GM23338 (cell line): ENCODE measurements around the gene C1orf56. TPM values are rescaled to one million over a fixed set of nuclear protein-coding genes. Genes with fewer than 3 reads are reported as not detected.
A peak's percentile ranks its signal among the peaks of the same experiment; 100 is the strongest.

Source experiments
- ATAC-seq: fragments of 200-7000 bp; cut with Tn5 transposase; 3 replicates; pipeline ENCODE4 v1.9.1; 2020
- DNase-seq: peaks from one replicate; pipeline ENCODE4 v3.0.0-alpha.2; 2015; ENCODE audit warnings: low spot score
- H2AFZ ChIP-seq: fragments of 200-600 bp; sonication (generic); 2 replicates; pipeline ENCODE4 v1.8.0; 2016; ENCODE audit warnings: antibody characterized with exemption, mild to moderate bottlenecking, moderate library complexity
- H3F3A ChIP-seq: fragments of 200-600 bp; sonication (generic); replicated peaks from 2 replicates; pipeline ENCODE4 v1.8.0; 2017; ENCODE audit warnings: antibody characterized with exemption, mixed run types, low read depth
- H3K27ac ChIP-seq: fragments of 200-600 bp; sonication (generic); 2 replicates; pipeline ENCODE4 v1.6.1; 2016; ENCODE audit warnings: low read depth
- H3K27me3 ChIP-seq: fragments of 200-600 bp; sonication (generic); 2 replicates; pipeline ENCODE4 v1.8.0; 2016; ENCODE audit warnings: mild to moderate bottlenecking, mixed run types, moderate library complexity; ENCODE audit not compliant: insufficient read depth
- H3K36me3 ChIP-seq: fragments of 200-600 bp; sonication (generic); 2 replicates; pipeline ENCODE4 v1.8.0; 2016; ENCODE audit warnings: mild to moderate bottlenecking; ENCODE audit not compliant: insufficient read depth
- H3K4me1 ChIP-seq: fragments of 200-600 bp; sonication (generic); 2 replicates; pipeline ENCODE4 v1.8.0; 2016; ENCODE audit warnings: mild to moderate bottlenecking, moderate library complexity; ENCODE audit not compliant: insufficient read depth
- H3K4me2 ChIP-seq: fragments of 200-600 bp; sonication (generic); 2 replicates; pipeline ENCODE4 v1.7.1; 2017; ENCODE audit warnings: mixed run types
- H3K4me3 ChIP-seq: fragments of 200-600 bp; sonication (generic); 2 replicates; pipeline ENCODE4 v1.6.1; 2016; ENCODE audit warnings: mixed run types
- H3K79me2 ChIP-seq: fragments of 200-600 bp; sonication (generic); replicated peaks from 2 replicates; pipeline ENCODE4 v1.8.0; 2017; ENCODE audit warnings: mild to moderate bottlenecking; ENCODE audit not compliant: insufficient read depth
- H3K9me2 ChIP-seq: fragments of 200-600 bp; sonication (generic); 2 replicates; pipeline ENCODE4 v1.8.0; 2017; ENCODE audit not compliant: insufficient read depth
- H4K20me1 ChIP-seq: fragments of 200-600 bp; sonication (generic); replicated peaks from 2 replicates; pipeline ENCODE4 v1.8.0; 2017; ENCODE audit warnings: mild to moderate bottlenecking; ENCODE audit not compliant: insufficient read depth
- H3K27ac Mint-ChIP-seq: 2 replicates; pipeline ENCODE4 v1.8.0; 2020; ENCODE audit warnings: inconsistent platforms, mild to moderate bottlenecking, moderate library complexity, mixed read lengths
- H3K27me3 Mint-ChIP-seq: 3 replicates; pipeline ENCODE4 v1.8.0; 2022; ENCODE audit warnings: low read depth, mild to moderate bottlenecking, moderate library complexity, mixed read lengths, inconsistent platforms; ENCODE audit not compliant: insufficient read depth, poor library complexity
- H3K36me3 Mint-ChIP-seq: 3 replicates; pipeline ENCODE4 v1.8.0; 2021; ENCODE audit warnings: low read depth, mild to moderate bottlenecking, inconsistent platforms, moderate library complexity, mixed read lengths
- H3K4me1 Mint-ChIP-seq: 3 replicates; pipeline ENCODE4 v1.8.0; 2020; ENCODE audit warnings: mild to moderate bottlenecking, inconsistent platforms, mixed read lengths
- H3K4me3 Mint-ChIP-seq: 3 replicates; pipeline ENCODE4 v1.8.0; 2021; ENCODE audit warnings: moderate library complexity, mild to moderate bottlenecking, inconsistent platforms, mixed read lengths
- H3K9me3 Mint-ChIP-seq: 3 replicates; pipeline ENCODE4 v1.8.0; 2020; ENCODE audit warnings: moderate library complexity, mild to moderate bottlenecking, inconsistent platforms, mixed read lengths
- CREB1 ChIP-seq: fragments of 250-450 bp; sonication (Bioruptor Pico); IDR thresholded peaks from 2 replicates; pipeline ENCODE4 v1.5.0; 2020; ENCODE audit warnings: low read depth, mild to moderate bottlenecking, moderate library complexity
- EZH2 ChIP-seq: fragments of 200-600 bp; sonication (generic); IDR thresholded peaks from one replicate; pipeline ENCODE4 v1.8.0; 2017; ENCODE audit warnings: antibody characterized with exemption, mild to moderate bottlenecking, low read depth; ENCODE audit not compliant: unreplicated experiment
- EZH2phosphoT487 ChIP-seq: fragments of 200-600 bp; sonication (generic); IDR thresholded peaks from one replicate; pipeline ENCODE4 v1.8.1; 2018; ENCODE audit warnings: antibody characterized with exemption; ENCODE audit not compliant: unreplicated experiment
- JUNB ChIP-seq: IDR thresholded peaks from one replicate; pipeline ENCODE4 v1.6.1; 2016; ENCODE audit warnings: antibody characterized with exemption; ENCODE audit not compliant: unreplicated experiment
- NANOG ChIP-seq: IDR thresholded peaks from 2 replicates; pipeline ENCODE4 v1.6.1; 2016; ENCODE audit warnings: antibody characterized with exemption, borderline replicate concordance
- POLR2AphosphoS5 ChIP-seq: IDR thresholded peaks from 2 replicates; pipeline ENCODE4 v1.6.1; 2016; ENCODE audit warnings: antibody characterized with exemption, low read depth
- STAT1 ChIP-seq: IDR thresholded peaks from one replicate; pipeline ENCODE4 v1.6.1; 2016; ENCODE audit warnings: antibody characterized with exemption; ENCODE audit not compliant: unreplicated experiment
- ZNF114 ChIP-seq: fragments of 250-450 bp; sonication (Bioruptor Pico); IDR thresholded peaks from 2 replicates; pipeline ENCODE4 v1.5.0; 2020; ENCODE audit warnings: mild to moderate bottlenecking, moderate library complexity
- ZNF331 ChIP-seq: fragments of 250-450 bp; sonication (Bioruptor Pico); IDR thresholded peaks from 2 replicates; pipeline ENCODE4 v1.5.0; 2020; ENCODE audit warnings: low read depth, mild to moderate bottlenecking, moderate library complexity
- polyA plus RNA-seq: library from polyadenylated mRNA; unstranded; fragments of >200 nt; fragmentation: Nextera tagmentation; extraction: Ambion mirVana; gene quantifications from 2 replicates; pipeline ENCODE4 v1.2.1, GENCODE V29; 2016
- total RNA-seq: library from RNA; depleted of rRNA; stranded (reverse); fragments of >200 nt; shearing (Covaris generic); gene quantifications from 2 replicates; pipeline ENCODE4 v1.2.3, GENCODE V29; 2014
- TF ChIP-seq, protein P1 (sequence below): fragments of 250-450 bp; sonication (Bioruptor Pico); IDR thresholded peaks from 2 replicates; pipeline ENCODE4 v1.5.0; 2020; ENCODE audit warnings: mild to moderate bottlenecking, moderate library complexity
- TF ChIP-seq, protein P2 (sequence below): IDR thresholded peaks from 2 replicates; pipeline ENCODE4 v1.6.1; 2016; ENCODE audit warnings: antibody characterized with exemption
- TF ChIP-seq, protein P3 (sequence below): IDR thresholded peaks from one replicate; pipeline ENCODE4 v1.6.1; 2018; ENCODE audit warnings: antibody characterized with exemption; ENCODE audit not compliant: unreplicated experiment
- TF ChIP-seq, protein P4 (sequence below), 2 experiments: fragments of 200-600 bp in 1 of 2; sonication (generic) in 1 of 2; conservative IDR thresholded peaks; 2 replicates each; pipeline versions ENCODE4 v1.5.1 to v1.6.1; 2016 to 2017; ENCODE audit warnings: antibody characterized with exemption in 2 of 2, low read depth in 2 of 2, mild to moderate bottlenecking in 2 of 2, moderate library complexity in 1 of 2

The C1orf56 gene
- total and polyA plus RNA-seq, 2 experiments from 2014 or later = 3.9 to 27.8 TPM

DNA sequence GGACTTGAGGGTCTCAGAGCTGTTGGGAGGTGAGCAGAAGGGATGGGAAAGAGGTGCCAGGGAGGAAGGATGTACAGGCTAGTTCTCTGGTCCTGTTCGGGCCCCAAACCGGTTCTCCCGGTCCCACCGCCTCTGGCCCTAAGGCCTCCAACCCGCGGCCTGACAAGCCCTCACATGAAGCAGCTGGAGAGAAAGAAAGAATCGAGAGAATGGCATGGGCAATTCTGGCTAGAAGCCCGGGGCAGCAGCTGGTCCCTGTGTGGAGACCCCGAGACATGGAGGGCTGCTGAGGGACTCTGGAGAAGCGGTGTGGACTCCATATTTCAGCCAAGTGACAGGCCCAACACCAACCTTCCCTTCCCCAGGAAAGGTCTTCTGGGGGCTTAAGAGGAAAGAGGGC, 11.1 kb downstream of the C1orf56 start:
- peak overlapping the region; percentile 86 for H3K27ac ChIP-seq
- peaks cover 22% of the 10 kb centered on the region for H3K36me3 ChIP-seq
- peaks cover 40% of the 10 kb centered on the region for H3K4me1 Mint-ChIP-seq
- peaks cover 26% of the 10 kb centered on the region for H3K4me1 ChIP-seq
- H2AFZ ChIP-seq = no peak overlapping the region
- TF ChIP-seq, protein P1, sequence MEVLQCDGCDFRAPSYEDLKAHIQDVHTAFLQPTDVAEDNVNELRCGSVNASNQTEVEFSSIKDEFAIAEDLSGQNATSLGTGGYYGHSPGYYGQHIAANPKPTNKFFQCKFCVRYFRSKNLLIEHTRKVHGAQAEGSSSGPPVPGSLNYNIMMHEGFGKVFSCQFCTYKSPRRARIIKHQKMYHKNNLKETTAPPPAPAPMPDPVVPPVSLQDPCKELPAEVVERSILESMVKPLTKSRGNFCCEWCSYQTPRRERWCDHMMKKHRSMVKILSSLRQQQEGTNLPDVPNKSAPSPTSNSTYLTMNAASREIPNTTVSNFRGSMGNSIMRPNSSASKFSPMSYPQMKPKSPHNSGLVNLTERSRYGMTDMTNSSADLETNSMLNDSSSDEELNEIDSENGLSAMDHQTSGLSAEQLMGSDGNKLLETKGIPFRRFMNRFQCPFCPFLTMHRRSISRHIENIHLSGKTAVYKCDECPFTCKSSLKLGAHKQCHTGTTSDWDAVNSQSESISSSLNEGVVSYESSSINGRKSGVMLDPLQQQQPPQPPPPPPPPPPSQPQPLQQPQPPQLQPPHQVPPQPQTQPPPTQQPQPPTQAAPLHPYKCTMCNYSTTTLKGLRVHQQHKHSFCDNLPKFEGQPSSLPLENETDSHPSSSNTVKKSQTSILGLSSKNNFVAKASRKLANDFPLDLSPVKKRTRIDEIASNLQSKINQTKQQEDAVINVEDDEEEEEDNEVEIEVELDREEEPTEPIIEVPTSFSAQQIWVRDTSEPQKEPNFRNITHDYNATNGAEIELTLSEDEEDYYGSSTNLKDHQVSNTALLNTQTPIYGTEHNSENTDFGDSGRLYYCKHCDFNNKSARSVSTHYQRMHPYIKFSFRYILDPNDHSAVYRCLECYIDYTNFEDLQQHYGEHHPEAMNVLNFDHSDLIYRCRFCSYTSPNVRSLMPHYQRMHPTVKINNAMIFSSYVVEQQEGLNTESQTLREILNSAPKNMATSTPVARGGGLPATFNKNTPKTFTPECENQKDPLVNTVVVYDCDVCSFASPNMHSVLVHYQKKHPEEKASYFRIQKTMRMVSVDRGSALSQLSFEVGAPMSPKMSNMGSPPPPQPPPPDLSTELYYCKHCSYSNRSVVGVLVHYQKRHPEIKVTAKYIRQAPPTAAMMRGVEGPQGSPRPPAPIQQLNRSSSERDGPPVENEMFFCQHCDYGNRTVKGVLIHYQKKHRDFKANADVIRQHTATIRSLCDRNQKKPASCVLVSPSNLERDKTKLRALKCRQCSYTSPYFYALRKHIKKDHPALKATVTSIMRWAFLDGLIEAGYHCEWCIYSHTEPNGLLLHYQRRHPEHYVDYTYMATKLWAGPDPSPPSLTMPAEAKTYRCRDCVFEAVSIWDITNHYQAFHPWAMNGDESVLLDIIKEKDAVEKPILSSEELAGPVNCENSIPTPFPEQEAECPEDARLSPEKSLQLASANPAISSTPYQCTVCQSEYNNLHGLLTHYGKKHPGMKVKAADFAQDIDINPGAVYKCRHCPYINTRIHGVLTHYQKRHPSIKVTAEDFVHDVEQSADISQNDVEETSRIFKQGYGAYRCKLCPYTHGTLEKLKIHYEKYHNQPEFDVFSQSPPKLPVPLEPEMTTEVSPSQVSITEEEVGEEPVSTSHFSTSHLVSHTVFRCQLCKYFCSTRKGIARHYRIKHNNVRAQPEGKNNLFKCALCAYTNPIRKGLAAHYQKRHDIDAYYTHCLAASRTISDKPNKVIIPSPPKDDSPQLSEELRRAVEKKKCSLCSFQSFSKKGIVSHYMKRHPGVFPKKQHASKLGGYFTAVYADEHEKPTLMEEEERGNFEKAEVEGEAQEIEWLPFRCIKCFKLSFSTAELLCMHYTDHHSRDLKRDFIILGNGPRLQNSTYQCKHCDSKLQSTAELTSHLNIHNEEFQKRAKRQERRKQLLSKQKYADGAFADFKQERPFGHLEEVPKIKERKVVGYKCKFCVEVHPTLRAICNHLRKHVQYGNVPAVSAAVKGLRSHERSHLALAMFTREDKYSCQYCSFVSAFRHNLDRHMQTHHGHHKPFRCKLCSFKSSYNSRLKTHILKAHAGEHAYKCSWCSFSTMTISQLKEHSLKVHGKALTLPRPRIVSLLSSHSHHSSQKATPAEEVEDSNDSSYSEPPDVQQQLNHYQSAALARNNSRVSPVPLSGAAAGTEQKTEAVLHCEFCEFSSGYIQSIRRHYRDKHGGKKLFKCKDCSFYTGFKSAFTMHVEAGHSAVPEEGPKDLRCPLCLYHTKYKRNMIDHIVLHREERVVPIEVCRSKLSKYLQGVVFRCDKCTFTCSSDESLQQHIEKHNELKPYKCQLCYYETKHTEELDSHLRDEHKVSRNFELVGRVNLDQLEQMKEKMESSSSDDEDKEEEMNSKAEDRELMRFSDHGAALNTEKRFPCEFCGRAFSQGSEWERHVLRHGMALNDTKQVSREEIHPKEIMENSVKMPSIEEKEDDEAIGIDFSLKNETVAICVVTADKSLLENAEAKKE (CRISPR knock-in tag) = no peak
- TF ChIP-seq EZH2 (no peak), JUNB (no peak), STAT1 (no peak), POLR2AphosphoS5 (no peak), NANOG (no peak), ZNF114 (CRISPR knock-in tag) (no peak), CREB1 (no peak), EZH2phosphoT487 (no peak), ZNF331 (no peak)
- TF ChIP-seq, protein P2, sequence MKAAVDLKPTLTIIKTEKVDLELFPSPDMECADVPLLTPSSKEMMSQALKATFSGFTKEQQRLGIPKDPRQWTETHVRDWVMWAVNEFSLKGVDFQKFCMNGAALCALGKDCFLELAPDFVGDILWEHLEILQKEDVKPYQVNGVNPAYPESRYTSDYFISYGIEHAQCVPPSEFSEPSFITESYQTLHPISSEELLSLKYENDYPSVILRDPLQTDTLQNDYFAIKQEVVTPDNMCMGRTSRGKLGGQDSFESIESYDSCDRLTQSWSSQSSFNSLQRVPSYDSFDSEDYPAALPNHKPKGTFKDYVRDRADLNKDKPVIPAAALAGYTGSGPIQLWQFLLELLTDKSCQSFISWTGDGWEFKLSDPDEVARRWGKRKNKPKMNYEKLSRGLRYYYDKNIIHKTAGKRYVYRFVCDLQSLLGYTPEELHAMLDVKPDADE = no peak
- TF ChIP-seq, protein P3, sequence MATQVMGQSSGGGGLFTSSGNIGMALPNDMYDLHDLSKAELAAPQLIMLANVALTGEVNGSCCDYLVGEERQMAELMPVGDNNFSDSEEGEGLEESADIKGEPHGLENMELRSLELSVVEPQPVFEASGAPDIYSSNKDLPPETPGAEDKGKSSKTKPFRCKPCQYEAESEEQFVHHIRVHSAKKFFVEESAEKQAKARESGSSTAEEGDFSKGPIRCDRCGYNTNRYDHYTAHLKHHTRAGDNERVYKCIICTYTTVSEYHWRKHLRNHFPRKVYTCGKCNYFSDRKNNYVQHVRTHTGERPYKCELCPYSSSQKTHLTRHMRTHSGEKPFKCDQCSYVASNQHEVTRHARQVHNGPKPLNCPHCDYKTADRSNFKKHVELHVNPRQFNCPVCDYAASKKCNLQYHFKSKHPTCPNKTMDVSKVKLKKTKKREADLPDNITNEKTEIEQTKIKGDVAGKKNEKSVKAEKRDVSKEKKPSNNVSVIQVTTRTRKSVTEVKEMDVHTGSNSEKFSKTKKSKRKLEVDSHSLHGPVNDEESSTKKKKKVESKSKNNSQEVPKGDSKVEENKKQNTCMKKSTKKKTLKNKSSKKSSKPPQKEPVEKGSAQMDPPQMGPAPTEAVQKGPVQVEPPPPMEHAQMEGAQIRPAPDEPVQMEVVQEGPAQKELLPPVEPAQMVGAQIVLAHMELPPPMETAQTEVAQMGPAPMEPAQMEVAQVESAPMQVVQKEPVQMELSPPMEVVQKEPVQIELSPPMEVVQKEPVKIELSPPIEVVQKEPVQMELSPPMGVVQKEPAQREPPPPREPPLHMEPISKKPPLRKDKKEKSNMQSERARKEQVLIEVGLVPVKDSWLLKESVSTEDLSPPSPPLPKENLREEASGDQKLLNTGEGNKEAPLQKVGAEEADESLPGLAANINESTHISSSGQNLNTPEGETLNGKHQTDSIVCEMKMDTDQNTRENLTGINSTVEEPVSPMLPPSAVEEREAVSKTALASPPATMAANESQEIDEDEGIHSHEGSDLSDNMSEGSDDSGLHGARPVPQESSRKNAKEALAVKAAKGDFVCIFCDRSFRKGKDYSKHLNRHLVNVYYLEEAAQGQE = no peak
- TF ChIP-seq, protein P4, sequence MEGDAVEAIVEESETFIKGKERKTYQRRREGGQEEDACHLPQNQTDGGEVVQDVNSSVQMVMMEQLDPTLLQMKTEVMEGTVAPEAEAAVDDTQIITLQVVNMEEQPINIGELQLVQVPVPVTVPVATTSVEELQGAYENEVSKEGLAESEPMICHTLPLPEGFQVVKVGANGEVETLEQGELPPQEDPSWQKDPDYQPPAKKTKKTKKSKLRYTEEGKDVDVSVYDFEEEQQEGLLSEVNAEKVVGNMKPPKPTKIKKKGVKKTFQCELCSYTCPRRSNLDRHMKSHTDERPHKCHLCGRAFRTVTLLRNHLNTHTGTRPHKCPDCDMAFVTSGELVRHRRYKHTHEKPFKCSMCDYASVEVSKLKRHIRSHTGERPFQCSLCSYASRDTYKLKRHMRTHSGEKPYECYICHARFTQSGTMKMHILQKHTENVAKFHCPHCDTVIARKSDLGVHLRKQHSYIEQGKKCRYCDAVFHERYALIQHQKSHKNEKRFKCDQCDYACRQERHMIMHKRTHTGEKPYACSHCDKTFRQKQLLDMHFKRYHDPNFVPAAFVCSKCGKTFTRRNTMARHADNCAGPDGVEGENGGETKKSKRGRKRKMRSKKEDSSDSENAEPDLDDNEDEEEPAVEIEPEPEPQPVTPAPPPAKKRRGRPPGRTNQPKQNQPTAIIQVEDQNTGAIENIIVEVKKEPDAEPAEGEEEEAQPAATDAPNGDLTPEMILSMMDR (conservative IDR thresholded peaks at IDR 0.05; ENCODE audit: low read depth in 2 of 2) = no peak
- H3F3A ChIP-seq = peaks cover 22% of the 10 kb centered on the region; the same call in 1 of the 2 replicates
- H3K9me3 Mint-ChIP-seq = no peaks in the 10 kb centered on the region; the same call in 2 of the 3 replicates
- peaks cover 50% of the 10 kb centered on the region for H3K36me3 Mint-ChIP-seq
- H3K27ac Mint-ChIP-seq = peak overlapping the region; percentile 93
- H3K27me3 ChIP-seq = no peaks in the 10 kb centered on the region
- peaks cover 27% of the 10 kb centered on the region for H4K20me1 ChIP-seq
- H3K9me2 ChIP-seq = no peaks in the 10 kb centered on the region
- H3K4me3 Mint-ChIP-seq = peak overlapping the region; percentile 90
- peaks cover 18% of the 10 kb centered on the region for H3K27me3 Mint-ChIP-seq
- peak; percentile 40 for ATAC-seq
- peak overlapping the region; percentile 72 for H3K4me3 ChIP-seq
- peaks cover 77% of the 10 kb centered on the region for H3K79me2 ChIP-seq
- DNase-seq = peak; percentile 76
- peak overlapping the region; percentile 87 for H3K4me2 ChIP-seq
